Body of pancreas (tissue), 4 donors: ENCODE measurements around the gene TMEM89.

Experiments
- CTCF ChIP-seq, 7 experiments: fragments of 450-650 bp in 4 of 7; fragments of 200-600 bp in 3 of 7; sonication (generic) in 3 of 7; IDR thresholded peaks; one replicate each; pipeline ENCODE4 v1.5.1; 2016 to 2019; ENCODE audit warnings: antibody characterized with exemption in 7 of 7
- POLR2A ChIP-seq, 3 donors: fragments of 450-650 bp; IDR thresholded peaks; one replicate each; pipeline ENCODE4 v1.6.1; 2016; ENCODE audit warnings: antibody characterized with exemption in 3 of 3, mild to moderate bottlenecking in 2 of 3

GRCh38 chr3:48592519-48593087 lies 29.0 kb downstream of the TMEM89 start:
- TF ChIP-seq CTCF (IDR thresholded peaks at IDR 0.05) (no peak), POLR2A (IDR thresholded peaks at IDR 0.05) (no peak)
